ENCODE data around the gene SIRT5.

Gene SIRT5

DNA sequence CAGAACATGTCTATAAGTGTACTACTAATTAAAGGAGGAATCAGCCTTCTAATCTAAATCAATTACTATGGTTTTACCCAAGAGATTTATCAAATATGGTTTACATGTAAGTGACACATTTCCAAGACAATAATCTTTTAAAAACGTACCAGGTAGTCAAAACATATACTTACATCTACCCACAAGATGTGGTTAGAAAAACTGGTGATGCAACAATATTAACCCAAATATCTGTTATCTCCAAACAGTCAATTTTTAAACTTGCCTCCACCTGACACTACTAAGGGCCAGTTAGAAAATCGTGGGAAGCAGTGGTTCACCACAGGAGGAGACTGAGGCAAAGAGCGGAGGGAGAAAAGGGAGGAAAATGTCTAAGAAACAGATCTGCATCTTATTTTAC is 68.7 kb downstream of the SIRT5 start:
- TF ChIP-seq CTCF (IDR thresholded peaks at IDR 0.05; ENCODE audit: low read depth, low read length, missing control alignments), result no peak
- peaks cover 5% of the 10 kb centered on the region for H3K36me3 ChIP-seq (replicated peaks)
- in situ Hi-C loops (cut with HindIII; ENCODE audit: low pct_ligation_motif_present, low sequenced_read_pairs), result no loop called here

GRCh38 chr6:13648850-13649249 is 74.4 kb downstream of the SIRT5 start:
- no peak for DNase-seq
- Histone ChIP-seq H3K27ac (no peak overlapping the region), H3K36me3 (replicated peaks) (no peaks in the 10 kb centered on the region), H3K27me3 (replicated peaks) (no peaks in the 10 kb centered on the region), H3K4me3 (ENCODE audit: low read depth, low read length) (no peak overlapping the region)
- in situ Hi-C loops (cut with HindIII; ENCODE audit: low pct_ligation_motif_present, low sequenced_read_pairs), result no loop called here
- no peak for TF ChIP-seq CTCF (IDR thresholded peaks at IDR 0.05; ENCODE audit: low read depth, low read length, missing control alignments)

More for the DNA sequence above, 68.7 kb downstream of the SIRT5 start:
- no peak for DNase-seq
- H3K4me3 ChIP-seq (ENCODE audit: low read depth, low read length), result no peak overlapping the region
- H3K27me3 ChIP-seq (replicated peaks), result no peaks in the 10 kb centered on the region
- no peak overlapping the region for H3K27ac ChIP-seq

- TF ChIP-seq CTCF (IDR thresholded peaks at IDR 0.05; ENCODE audit: low read depth, low read length, missing control alignments), result no peak
- DNase-seq, result no peak
- no peaks in the 10 kb centered on the region for H3K27me3 ChIP-seq (replicated peaks)
- in situ Hi-C loops (cut with HindIII; ENCODE audit: low pct_ligation_motif_present, low sequenced_read_pairs), result no loop called here
- H3K36me3 ChIP-seq (replicated peaks), result no peaks in the 10 kb centered on the region
- no peak overlapping the region for H3K4me3 ChIP-seq (ENCODE audit: low read depth, low read length)
- H3K27ac ChIP-seq, result no peak overlapping the region
Measured at GRCh38 chr6:13649393-13649792, 75.0 kb downstream of the SIRT5 start.

DNA sequence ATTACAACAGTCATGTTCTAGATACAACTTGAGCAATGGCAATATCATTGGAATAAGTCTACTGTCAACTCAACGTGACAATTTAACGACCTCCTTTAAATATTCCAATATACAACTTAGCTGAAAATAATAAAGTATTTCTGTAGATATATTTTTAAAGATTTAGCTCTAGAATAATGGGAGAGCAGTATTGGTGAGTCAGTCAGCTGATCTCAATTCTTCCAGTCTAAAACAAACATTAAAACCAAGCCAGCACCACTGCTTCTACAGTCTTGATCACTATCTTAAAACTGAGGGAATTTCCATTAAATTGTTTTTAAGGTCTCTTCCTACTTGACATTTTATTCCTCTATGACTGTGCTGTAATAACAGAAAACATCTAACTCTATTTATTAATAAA is 78.9 kb downstream of the SIRT5 start:
- DNase-seq, result peak; percentile 37

GRCh38 chr6:13654496-13654895 is 80.1 kb downstream of the SIRT5 start:
- TF ChIP-seq CTCF (IDR thresholded peaks at IDR 0.05; ENCODE audit: low read depth, low read length, missing control alignments), result no peak
- Histone ChIP-seq H3K36me3 (replicated peaks) (no peaks in the 10 kb centered on the region), H3K27ac (no peak overlapping the region), H3K4me3 (ENCODE audit: low read depth, low read length) (no peak overlapping the region), H3K27me3 (replicated peaks) (no peaks in the 10 kb centered on the region)
- no peak for DNase-seq
- in situ Hi-C loops (cut with HindIII; ENCODE audit: low pct_ligation_motif_present, low sequenced_read_pairs), result no loop called here

More for the DNA sequence above, 78.9 kb downstream of the SIRT5 start:
- Histone ChIP-seq H3K27me3 (replicated peaks) (no peaks in the 10 kb centered on the region), H3K36me3 (replicated peaks) (no peaks in the 10 kb centered on the region), H3K4me3 (ENCODE audit: low read depth, low read length) (no peak overlapping the region), H3K27ac (no peak overlapping the region)
- in situ Hi-C loops (cut with HindIII; ENCODE audit: low pct_ligation_motif_present, low sequenced_read_pairs), result no loop called here
- TF ChIP-seq CTCF (IDR thresholded peaks at IDR 0.05; ENCODE audit: low read depth, low read length, missing control alignments), result no peak

GRCh38 chr6:13655700-13656099 is 81.3 kb downstream of the SIRT5 start:
- Histone ChIP-seq H3K27ac (no peak overlapping the region), H3K36me3 (replicated peaks) (no peaks in the 10 kb centered on the region), H3K4me3 (ENCODE audit: low read depth, low read length) (no peak overlapping the region), H3K27me3 (replicated peaks) (no peaks in the 10 kb centered on the region)
- DNase-seq, result no peak
- in situ Hi-C loops (cut with HindIII; ENCODE audit: low pct_ligation_motif_present, low sequenced_read_pairs), result no loop called here
- TF ChIP-seq CTCF (IDR thresholded peaks at IDR 0.05; ENCODE audit: low read depth, low read length, missing control alignments), result no peak

Measured in brain microvascular endothelial cell (primary cell).